ENCODE results near the gene MTHFD1L.

The MTHFD1L gene

GRCh38 chr6:151149793-151150192 is 284.3 kb downstream of the MTHFD1L start:
- no peak overlapping the region for H3K4me3 ChIP-seq (ENCODE audit: low read depth, low read length)
- no peak overlapping the region for H3K27ac ChIP-seq
- H3K27me3 ChIP-seq (ENCODE audit: insufficient read depth, low read depth, severe bottlenecking): no peaks in the 10 kb centered on the region
- peaks cover 10% of the 10 kb centered on the region for H3K9me3 ChIP-seq (ENCODE audit: severe bottlenecking)
- TF ChIP-seq CTCF (IDR thresholded peaks at IDR 0.05; ENCODE audit: low read depth, low read length): no peak
- H3K36me3 ChIP-seq: no peaks in the 10 kb centered on the region
- DNase-seq: no peak

All from WERI-Rb-1 (cell line).